Spleen (tissue), 11 donors: ENCODE data around the gene FKBP9. TPM values are rescaled to one million over a fixed set of nuclear protein-coding genes. Genes with fewer than 3 reads are reported as not detected.

Experiments used
- DNase-seq: peaks from one replicate; pipeline ENCODE4 v3.0.0-alpha.2; 2020
- H3K27ac ChIP-seq, 8 donors: fragments of 200-600 bp; sonication (generic) in 7 of 8; 1 replicate in 4 of 8; 2 replicates in 4 of 8; pipeline versions ENCODE4 v1.5.0 to v1.8.0; 2016 to 2021; ENCODE audit warnings: inconsistent platforms in 4 of 8, mild to moderate bottlenecking in 4 of 8, moderate library complexity in 1 of 8
- H3K27me3 ChIP-seq, 7 donors: fragments of 200-600 bp; sonication (generic) in 6 of 7; replicated peaks in 1 of 7; 1 replicate in 4 of 7; 2 replicates in 3 of 7; pipeline versions ENCODE4 v1.5.0 to v1.8.0; 2016 to 2021; ENCODE audit warnings: inconsistent platforms in 3 of 7, mild to moderate bottlenecking in 1 of 7
- H3K36me3 ChIP-seq, 6 donors: fragments of 200-600 bp; sonication (generic) in 5 of 6; 1 replicate in 4 of 6; 2 replicates in 2 of 6; pipeline versions ENCODE4 v1.5.0 to v1.8.0; 2016 to 2021; ENCODE audit warnings: inconsistent platforms in 2 of 6
- H3K4me1 ChIP-seq, 6 donors: fragments of 200-600 bp; sonication (generic) in 5 of 6; 1 replicate in 3 of 6; 2 replicates in 3 of 6; pipeline versions ENCODE4 v1.5.0 to v1.8.0; 2016 to 2021; ENCODE audit warnings: inconsistent platforms in 3 of 6
- H3K4me3 ChIP-seq, 8 donors: fragments of 200-600 bp; sonication (generic) in 7 of 8; 1 replicate in 4 of 8; 2 replicates in 4 of 8; pipeline versions ENCODE4 v1.5.0 to v1.8.0; 2016 to 2021; ENCODE audit warnings: inconsistent platforms in 4 of 8, mild to moderate bottlenecking in 4 of 8, moderate library complexity in 2 of 8
- H3K9me3 ChIP-seq, 8 donors: fragments of 200-600 bp; sonication (generic) in 7 of 8; 1 replicate in 4 of 8; 2 replicates in 4 of 8; pipeline versions ENCODE4 v1.5.0 to v1.8.0; 2016 to 2021; ENCODE audit warnings: inconsistent platforms in 4 of 8
- CTCF ChIP-seq, 11 experiments: fragments of 200-600 bp in 7 of 11; fragments of 450-650 bp in 4 of 11; sonication (generic) in 4 of 11; IDR thresholded peaks in 8 of 11; conservative IDR thresholded peaks in 3 of 11; 1 replicate in 7 of 11; 2 replicates in 4 of 11; pipeline versions ENCODE4 v1.4.0 to v1.8.0; 2016 to 2021; ENCODE audit warnings: antibody characterized with exemption in 11 of 11, inconsistent platforms in 4 of 11, mild to moderate bottlenecking in 1 of 11
- POLR2A ChIP-seq, 3 donors: fragments of 450-650 bp; IDR thresholded peaks; one replicate each; pipeline ENCODE4 v1.5.1; 2017; ENCODE audit warnings: antibody characterized with exemption in 3 of 3, mild to moderate bottlenecking in 1 of 3
- POLR2AphosphoS5 ChIP-seq, 3 donors: sonication (generic); formaldehyde crosslinking; IDR thresholded peaks; one replicate each; pipeline ENCODE4 v1.5.1; 2017; ENCODE audit warnings: antibody characterized with exemption in 3 of 3
- WGBS, 5 donors: extraction: QIAGEN DNeasy Blood & Tissue Kit in 3 of 5; methylation state at CpG; one replicate each; pipeline versions ENCODE4 v1.1.5 to v1.1.7; 2013 to 2018; 5-methylcytosine and 5-hydroxymethylcytosine counted together
- intact Hi-C: fragments of 100-400 bp; cut with DNase I; formaldehyde crosslinking; loops from one replicate; pipeline ENCODE4 v1.15.0; 2023; ENCODE audit warnings: low total_unique reads
- polyA plus RNA-seq, 3 donors: library from polyadenylated mRNA; stranded (reverse); fragments of 200-250 nt; gene quantifications; one replicate each; pipeline ENCODE4 v1.2.1, GENCODE V29; 2013
- total RNA-seq, 7 donors: library from RNA; depleted of rRNA in 3 of 7; stranded (reverse); fragments of >200 nt in 3 of 7; fragmentation: NEBNext Ultra II Directional in 4 of 7; extraction: Animal tissue kit (Norgen Biotek cat#: 25700) in 4 of 7; gene quantifications; one replicate each; pipeline versions ENCODE4 v1.1.0 to v1.2.1, GENCODE V29; 2016 to 2021
- donor health status: healthy with polysubstance abuse.
- donor health status: DM: no; HTN: no; CAD: no; lungs with moderate emphysema.
- donor health status: DM: no; HTN: no; CAD: no.
- donor health status: Bipolar disorder and iron deficiency.
- donor health status: healthy.
- donor health status: DM: no; HTN: no; CAD: no.
- donor health status: DM: yes; HTN: yes; CAD: no.

Gene FKBP9
- total and polyA plus RNA-seq, 10 donors = 3.7 to 83.1 (median 54.4) TPM

- intact Hi-C loops = loop anchor here (5.0 kb wide), 1 partner anchor 95 kb away; no protein-coding TSS in a partner anchor
- no peak for DNase-seq
- peaks cover 0 to 5% (median 0%) of the 10 kb centered on the region in 7 donors for H3K27me3 ChIP-seq
- TF ChIP-seq POLR2A (IDR thresholded peaks at IDR 0.05) (no peak), CTCF (IDR thresholded peaks at IDR 0.05 in 8 of 11, conservative IDR thresholded peaks at IDR 0.05 in 3 of 11) (no peak), POLR2AphosphoS5 (IDR thresholded peaks at IDR 0.05) (no peak)
- H3K9me3 ChIP-seq = peaks cover 0 to 4% (median 0%) of the 10 kb centered on the region in 8 donors
- H3K4me1 ChIP-seq = peaks cover 15 to 59% (median 50%) of the 10 kb centered on the region in 6 donors
- H3K36me3 ChIP-seq = no peaks in the 10 kb centered on the region
- peak overlapping the region; percentile 55 to 95 (median 92) for H3K27ac ChIP-seq
- H3K4me3 ChIP-seq = peak overlapping the region; percentile 37 to 88 (median 70)
- 8 to 15% (median 12%) methylated on average over 22 of the region's 22 CpGs for WGBS, 5 donors
Measured at GRCh38 chr7:32941681-32942414, 15.4 kb upstream of the FKBP9 start.

- Histone ChIP-seq H3K36me3 (no peaks in the 10 kb centered on the region), H3K4me3 (peak overlapping the region; percentile 37 to 88 (median 70)), H3K27ac (peak overlapping the region; percentile 55 to 95 (median 92)), H3K4me1 (peaks cover 10 to 51% (median 42%) of the 10 kb centered on the region in 6 donors), H3K9me3 (peaks cover 0 to 7% (median 3%) of the 10 kb centered on the region in 8 donors), H3K27me3 (peaks cover 0 to 5% (median 0%) of the 10 kb centered on the region in 7 donors)
- peak; percentile 96 for DNase-seq
- peak in 1 of 3 donors; percentile 39 for TF ChIP-seq POLR2A (IDR thresholded peaks at IDR 0.05)
- TF ChIP-seq POLR2AphosphoS5 (IDR thresholded peaks at IDR 0.05) = peak; percentile 30 to 67 (median 66)
- peak in 5 of 11 experiments; percentile 60 to 84 (median 83) for TF ChIP-seq CTCF (IDR thresholded peaks at IDR 0.05 in 8 of 11, conservative IDR thresholded peaks at IDR 0.05 in 3 of 11)
- intact Hi-C loops = loop anchor here (5.0 kb wide), 1 partner anchor 95 kb away; no protein-coding TSS in a partner anchor
- 0 to 1% (median 0%) methylated on average over 38 to 95 of the region's 95 CpGs for WGBS, 5 donors
Measured at GRCh38 chr7:32942415-32943251, 14.6 kb upstream of the FKBP9 start.

DNA sequence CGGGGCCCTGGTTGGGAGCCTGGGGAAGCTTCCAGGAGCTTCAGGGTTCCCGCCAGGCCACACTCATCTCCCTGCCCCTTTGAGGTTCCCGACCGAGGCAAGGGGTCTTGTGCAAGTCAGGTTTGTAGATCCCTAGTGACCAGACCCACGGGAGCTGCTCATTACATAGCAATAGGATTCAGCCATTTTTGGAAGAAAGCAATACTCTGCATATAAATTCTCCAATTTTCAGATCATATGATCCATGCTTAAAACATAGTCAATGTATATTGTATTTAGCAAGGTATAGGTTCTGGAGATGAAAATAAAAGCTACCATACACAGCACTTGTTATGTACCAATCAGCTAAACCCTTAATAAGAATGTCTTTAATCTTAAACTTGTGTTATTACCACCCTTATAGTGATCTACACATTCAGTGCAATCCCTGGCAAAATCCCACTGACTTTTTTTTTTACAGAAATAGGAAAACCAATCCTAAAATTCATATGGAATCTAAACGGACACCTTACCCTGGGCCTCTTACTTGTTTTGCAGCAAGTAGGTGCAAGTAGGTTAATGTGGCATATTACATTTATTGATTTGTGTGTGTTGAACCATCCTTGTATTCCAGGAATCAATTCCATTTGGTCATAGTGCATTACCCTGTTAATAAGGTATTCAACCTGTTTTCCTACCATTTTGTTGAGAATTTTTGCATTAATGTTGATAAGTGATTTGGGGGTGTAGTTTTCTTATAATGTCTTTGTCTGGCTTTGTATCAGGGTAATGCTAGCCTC lies 13.8 kb upstream of the FKBP9 start:
- Histone ChIP-seq H3K27me3 (peaks cover 0 to 5% (median 0%) of the 10 kb centered on the region in 7 donors), H3K4me3 (peak overlapping the region in 7 of 8 donors; percentile 53 to 88 (median 72)), H3K4me1 (peaks cover 7 to 43% (median 35%) of the 10 kb centered on the region in 6 donors), H3K36me3 (no peaks in the 10 kb centered on the region), H3K27ac (peak overlapping the region; percentile 55 to 95 (median 92)), H3K9me3 (peaks cover 0 to 15% (median 11%) of the 10 kb centered on the region in 8 donors)
- DNase-seq = no peak
- WGBS, 5 donors = 14 to 19% (median 16%) methylated on average over 5 to 6 of the region's 6 CpGs
- intact Hi-C loops = loop anchor here (5.0 kb wide), 1 partner anchor 96 kb away; no protein-coding TSS in a partner anchor
- TF ChIP-seq CTCF (IDR thresholded peaks at IDR 0.05 in 8 of 11, conservative IDR thresholded peaks at IDR 0.05 in 3 of 11) (peak in 6 of 11 experiments; percentile 3 to 82 (median 44)), POLR2AphosphoS5 (IDR thresholded peaks at IDR 0.05) (no peak), POLR2A (IDR thresholded peaks at IDR 0.05) (no peak)
